ENCODE measurements around the gene NAPB.

NAPB gene

DNA sequence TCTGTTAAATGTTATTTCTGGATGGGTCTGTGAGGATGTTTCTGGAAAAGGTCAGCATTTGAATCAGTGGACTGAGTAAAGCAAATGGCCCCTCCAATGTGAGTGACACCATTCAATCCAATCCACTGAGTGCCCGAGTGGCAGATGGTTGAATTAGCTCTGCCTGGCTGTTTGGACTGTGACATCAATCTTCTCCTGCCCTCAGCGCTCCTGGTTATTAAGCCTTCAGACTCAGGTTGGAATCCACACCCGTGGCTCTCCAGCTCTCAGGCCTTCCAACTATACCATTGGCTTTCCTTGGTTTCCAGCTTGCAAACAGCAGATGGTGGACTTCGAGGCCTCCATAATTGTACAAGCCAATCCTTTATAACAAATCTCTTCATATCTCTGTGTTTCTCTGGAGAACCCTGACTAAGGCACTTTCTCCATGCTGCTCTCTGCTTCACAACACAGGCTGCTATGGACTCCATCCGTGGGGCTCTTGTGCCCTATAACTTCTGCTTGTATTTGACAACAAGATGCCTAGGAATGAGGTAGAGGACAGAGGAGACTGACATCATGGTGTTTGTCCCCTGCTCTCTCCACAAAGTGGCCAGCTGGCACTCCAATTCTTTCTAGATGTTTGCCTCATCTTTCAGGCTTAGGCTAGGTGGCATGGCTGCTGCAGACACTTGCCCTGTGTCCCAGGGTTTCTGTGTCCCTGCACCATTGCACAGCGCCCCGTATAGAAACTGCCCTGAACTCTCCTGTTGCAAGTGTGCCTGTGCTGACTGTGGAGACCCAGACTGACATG, 13.4 kb upstream of the NAPB start:
- Histone ChIP-seq H3K27me3 (ENCODE audit: insufficient read depth, low read length) (peaks cover 17% of the 10 kb centered on the region), H3K36me3 (ENCODE audit: insufficient read depth, low read length) (no peaks in the 10 kb centered on the region), H3K4me1 (ENCODE audit: insufficient read depth, low read length) (no peaks in the 10 kb centered on the region), H3K4me3 (ENCODE audit: low read length) (no peak overlapping the region), H3K9me3 (ENCODE audit: low read length) (no peaks in the 10 kb centered on the region), H2AFZ (ENCODE audit: low read depth, low read length) (no peak overlapping the region)

DNA sequence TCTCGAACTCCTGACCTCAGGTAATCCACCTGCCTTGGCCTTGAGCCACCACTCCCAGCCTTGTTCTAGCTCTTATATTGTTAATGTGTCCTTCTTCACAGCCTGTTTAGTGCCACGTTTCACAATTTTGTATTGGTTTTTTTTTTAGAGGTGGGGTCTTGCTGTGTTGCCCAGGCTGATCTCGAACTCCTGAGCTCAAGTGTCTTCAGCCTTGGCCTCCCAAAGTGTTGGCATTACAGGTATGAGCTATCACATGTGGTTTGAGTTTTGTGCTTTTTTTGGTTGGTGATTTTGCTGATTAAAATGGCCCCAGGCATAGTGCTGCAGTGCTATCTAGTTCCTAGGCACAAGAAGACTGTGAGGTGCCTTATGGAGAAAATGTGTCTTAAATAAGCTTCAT, 12.3 kb upstream of the NAPB start:
- Histone ChIP-seq H3K36me3 (ENCODE audit: insufficient read depth, low read length) (no peaks in the 10 kb centered on the region), H3K4me3 (ENCODE audit: low read length) (no peak overlapping the region), H3K4me1 (ENCODE audit: insufficient read depth, low read length) (no peaks in the 10 kb centered on the region), H3K27me3 (ENCODE audit: insufficient read depth, low read length) (peaks cover 17% of the 10 kb centered on the region), H2AFZ (ENCODE audit: low read depth, low read length) (no peak overlapping the region), H3K9me3 (ENCODE audit: low read length) (no peaks in the 10 kb centered on the region)

DNA sequence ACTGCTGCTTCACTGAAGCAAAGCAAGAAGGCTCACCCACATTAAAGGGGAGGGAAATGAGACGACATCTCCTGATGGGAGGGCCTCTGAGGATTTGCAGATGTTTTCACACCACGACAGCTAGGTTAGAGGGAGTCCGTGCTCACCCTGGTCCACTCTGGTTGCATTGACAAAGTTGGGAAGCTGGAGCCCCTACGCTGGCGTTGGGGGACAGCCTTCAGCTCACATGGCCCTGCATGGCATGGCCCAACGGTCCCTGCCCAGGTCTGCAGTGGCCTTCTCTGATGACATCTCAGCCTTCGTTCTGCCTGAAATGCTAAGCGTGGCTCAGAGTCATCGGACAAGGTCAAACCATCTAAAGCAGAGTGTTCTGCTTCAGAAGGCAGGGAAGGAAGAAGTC, 3.8 kb upstream of the NAPB start:
- H3K4me3 ChIP-seq (ENCODE audit: low read length) = no peak overlapping the region
- H3K27me3 ChIP-seq (ENCODE audit: insufficient read depth, low read length) = no peaks in the 10 kb centered on the region
- H2AFZ ChIP-seq (ENCODE audit: low read depth, low read length) = no peak overlapping the region
- peaks cover 7% of the 10 kb centered on the region for H3K4me1 ChIP-seq (ENCODE audit: insufficient read depth, low read length)
- H3K36me3 ChIP-seq (ENCODE audit: insufficient read depth, low read length) = no peaks in the 10 kb centered on the region
- H3K9me3 ChIP-seq (ENCODE audit: low read length) = no peaks in the 10 kb centered on the region

DNA sequence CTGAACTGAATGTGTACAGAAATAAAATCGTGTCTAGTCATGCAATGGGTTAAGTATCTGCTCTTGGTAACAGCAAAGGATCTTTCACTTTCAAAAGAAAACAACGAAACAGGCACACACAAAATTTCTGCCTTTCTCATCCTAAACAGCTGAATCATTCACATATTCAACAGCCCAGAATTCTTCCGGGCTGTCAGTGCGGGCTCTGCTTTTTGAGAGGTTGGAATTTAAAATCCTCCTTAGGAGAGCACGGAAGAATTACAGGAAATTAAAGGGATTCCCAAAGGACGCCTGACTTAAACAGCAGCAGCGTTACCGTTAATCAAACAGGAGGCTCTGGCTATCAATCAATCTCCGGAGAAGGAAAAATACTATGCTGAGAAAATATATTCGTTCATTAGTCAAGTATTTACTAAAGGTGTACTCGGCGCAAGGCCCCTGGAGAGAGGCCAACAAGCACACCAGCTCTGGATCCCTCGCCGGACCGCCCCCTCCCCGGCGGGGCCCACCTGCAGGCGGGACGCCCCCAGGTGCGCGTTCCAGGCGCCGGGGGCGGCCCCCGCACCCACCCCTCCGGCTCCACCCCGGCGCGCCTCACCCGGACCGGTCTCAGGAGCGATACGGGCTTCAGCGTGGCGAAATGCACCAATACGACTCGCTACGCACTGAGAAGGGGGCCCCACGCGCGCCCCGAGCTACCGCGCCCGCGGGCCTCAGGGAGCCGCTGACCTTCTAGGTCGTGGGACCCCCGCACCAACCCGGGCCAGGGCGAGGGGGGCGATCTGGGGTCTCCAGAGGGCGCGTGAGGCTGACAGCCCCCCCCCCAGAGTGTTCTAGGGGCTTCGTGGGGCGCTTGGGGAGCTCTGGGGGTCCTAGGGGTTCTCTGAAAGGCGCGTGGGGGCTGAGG, 1.0 kb downstream of the NAPB start:
- Histone ChIP-seq H3K4me3 (ENCODE audit: low read length) (peak overlapping the region; percentile 85), H2AFZ (ENCODE audit: low read depth, low read length) (peak overlapping the region; percentile 80), H3K36me3 (ENCODE audit: insufficient read depth, low read length) (no peaks in the 10 kb centered on the region), H3K9me3 (ENCODE audit: low read length) (no peaks in the 10 kb centered on the region), H3K4me1 (ENCODE audit: insufficient read depth, low read length) (peaks cover 16% of the 10 kb centered on the region), H3K27me3 (ENCODE audit: insufficient read depth, low read length) (no peaks in the 10 kb centered on the region)

DNA sequence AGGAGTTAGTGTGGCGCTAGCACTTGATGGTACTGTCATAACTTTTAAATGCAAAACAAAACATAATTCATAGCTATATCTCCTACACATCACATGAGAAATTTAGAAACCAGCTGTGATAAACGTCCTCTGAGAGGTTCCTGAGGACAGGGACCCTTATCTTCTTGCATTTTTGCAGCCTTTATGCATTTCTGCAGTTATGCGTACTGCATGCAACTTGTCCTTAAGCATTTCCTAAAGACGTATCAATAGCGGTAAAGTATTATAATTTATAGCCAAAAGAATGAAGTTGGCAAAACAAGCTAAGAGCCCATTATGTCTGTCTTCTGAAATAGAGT, 1.7 kb downstream of the NAPB start:
- Histone ChIP-seq H3K36me3 (ENCODE audit: insufficient read depth, low read length) (no peaks in the 10 kb centered on the region), H3K27me3 (ENCODE audit: insufficient read depth, low read length) (no peaks in the 10 kb centered on the region), H3K4me3 (ENCODE audit: low read length) (peak overlapping the region; percentile 85), H3K9me3 (ENCODE audit: low read length) (no peaks in the 10 kb centered on the region), H3K4me1 (ENCODE audit: insufficient read depth, low read length) (peaks cover 16% of the 10 kb centered on the region), H2AFZ (ENCODE audit: low read depth, low read length) (peak overlapping the region; percentile 80)

DNA sequence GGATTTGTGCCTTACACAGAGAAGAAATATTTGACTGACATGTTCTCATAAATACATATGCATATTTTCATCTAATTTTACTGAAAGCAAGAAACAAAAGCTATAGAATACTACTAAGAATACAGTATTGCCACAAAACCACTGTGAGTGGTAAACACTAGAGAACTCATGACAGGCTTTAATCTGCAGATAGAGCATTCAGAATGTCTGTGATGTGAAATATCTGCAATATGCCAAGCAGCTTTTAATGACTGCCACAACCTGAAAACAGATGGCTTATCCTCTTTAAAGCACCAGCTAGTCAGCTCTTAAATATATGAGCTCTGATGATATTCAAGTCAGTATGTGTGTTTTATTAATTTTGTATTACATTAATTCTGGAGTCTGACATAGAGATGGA, 3.4 kb downstream of the NAPB start:
- Histone ChIP-seq H3K27me3 (ENCODE audit: insufficient read depth, low read length) (no peaks in the 10 kb centered on the region), H3K4me1 (ENCODE audit: insufficient read depth, low read length) (peaks cover 16% of the 10 kb centered on the region), H3K4me3 (ENCODE audit: low read length) (no peak overlapping the region), H3K36me3 (ENCODE audit: insufficient read depth, low read length) (no peaks in the 10 kb centered on the region), H3K9me3 (ENCODE audit: low read length) (no peaks in the 10 kb centered on the region), H2AFZ (ENCODE audit: low read depth, low read length) (no peak overlapping the region)

DNA sequence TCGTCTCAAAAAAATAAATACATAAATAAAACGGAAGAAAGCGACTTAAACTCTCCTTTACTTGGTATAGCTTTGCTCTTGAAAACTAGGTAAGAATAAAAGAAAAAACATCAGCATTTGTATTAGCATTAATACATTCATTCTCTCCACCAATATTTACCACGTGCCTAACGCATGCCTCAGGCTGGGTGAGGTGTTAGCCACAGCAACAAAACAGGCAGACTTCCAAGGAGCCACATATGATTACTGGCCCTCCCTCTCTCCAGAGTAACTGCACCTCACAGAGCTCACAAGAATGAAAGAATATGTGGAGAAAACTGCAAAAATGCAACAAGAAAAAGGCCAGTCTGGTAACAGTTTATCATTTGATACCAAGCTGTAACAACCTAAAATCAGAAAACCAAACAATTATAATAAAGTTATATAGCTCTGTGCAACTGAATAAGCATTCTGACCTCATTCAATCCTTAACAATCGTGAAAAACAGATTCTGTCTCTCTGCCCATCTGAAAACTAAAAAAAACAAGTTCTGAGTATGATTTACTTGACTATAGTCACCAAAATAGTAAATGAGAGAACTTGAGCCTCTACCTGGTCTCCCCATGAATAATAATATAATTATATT, 5.2 kb downstream of the NAPB start:
- H3K4me3 ChIP-seq (ENCODE audit: low read length) = no peak overlapping the region
- no peaks in the 10 kb centered on the region for H3K27me3 ChIP-seq (ENCODE audit: insufficient read depth, low read length)
- H3K4me1 ChIP-seq (ENCODE audit: insufficient read depth, low read length) = peaks cover 14% of the 10 kb centered on the region
- no peak overlapping the region for H2AFZ ChIP-seq (ENCODE audit: low read depth, low read length)
- no peaks in the 10 kb centered on the region for H3K9me3 ChIP-seq (ENCODE audit: low read length)
- H3K36me3 ChIP-seq (ENCODE audit: insufficient read depth, low read length) = no peaks in the 10 kb centered on the region

DNA sequence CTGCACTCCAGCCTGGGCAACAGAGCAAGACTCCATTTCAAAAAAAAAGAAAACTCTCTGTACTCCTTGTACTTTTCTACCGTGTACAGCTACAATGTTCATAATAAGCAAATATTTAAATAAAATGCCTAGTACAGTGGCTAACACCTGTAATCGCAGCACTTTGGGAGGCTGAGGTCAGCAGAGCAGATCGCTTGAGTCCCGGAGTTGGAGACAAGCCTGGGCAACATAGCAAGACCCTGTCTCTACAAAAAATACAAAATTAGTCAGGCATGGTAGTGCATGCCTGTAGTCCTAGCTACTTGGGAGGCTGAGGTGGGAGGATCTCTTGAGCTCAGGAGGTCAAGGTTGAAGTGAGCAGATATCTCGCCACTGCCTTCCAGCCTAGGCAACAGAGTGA, 5.7 kb downstream of the NAPB start:
- Histone ChIP-seq H3K4me1 (ENCODE audit: insufficient read depth, low read length) (peaks cover 14% of the 10 kb centered on the region), H3K36me3 (ENCODE audit: insufficient read depth, low read length) (no peaks in the 10 kb centered on the region), H2AFZ (ENCODE audit: low read depth, low read length) (no peak overlapping the region), H3K27me3 (ENCODE audit: insufficient read depth, low read length) (no peaks in the 10 kb centered on the region), H3K4me3 (ENCODE audit: low read length) (no peak overlapping the region), H3K9me3 (ENCODE audit: low read length) (no peaks in the 10 kb centered on the region)

DNA sequence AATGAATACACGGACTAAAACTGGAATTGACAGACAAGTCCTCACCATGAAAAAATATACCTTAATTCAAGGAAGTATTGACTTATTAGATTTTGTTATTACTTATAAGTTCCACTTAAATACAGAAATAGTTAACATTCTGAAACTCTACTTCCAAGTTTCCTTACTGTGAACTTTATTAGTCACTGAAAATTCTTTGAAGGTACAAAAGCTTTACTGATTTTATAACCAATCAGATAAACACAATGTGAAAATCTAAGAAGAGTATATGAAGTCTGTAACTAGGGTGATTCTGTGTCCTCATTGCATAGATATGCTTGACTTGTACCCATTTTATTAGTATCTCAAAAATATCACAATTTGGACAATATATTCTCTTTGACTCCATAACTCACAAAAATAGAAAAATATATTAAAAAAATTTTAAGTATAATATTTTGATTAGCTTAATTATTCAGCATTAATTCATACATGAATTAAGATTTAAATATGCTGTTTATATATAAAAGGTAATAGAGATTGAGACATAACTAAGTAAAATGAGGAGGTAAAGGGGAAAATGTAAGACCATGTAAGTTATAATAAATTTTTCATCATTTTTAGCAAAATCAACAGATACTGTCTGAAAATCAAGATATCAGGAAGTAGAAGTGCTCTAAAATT, 6.6 kb downstream of the NAPB start:
- Histone ChIP-seq H3K9me3 (ENCODE audit: low read length) (no peaks in the 10 kb centered on the region), H3K4me3 (ENCODE audit: low read length) (no peak overlapping the region), H2AFZ (ENCODE audit: low read depth, low read length) (no peak overlapping the region), H3K27me3 (ENCODE audit: insufficient read depth, low read length) (no peaks in the 10 kb centered on the region), H3K36me3 (ENCODE audit: insufficient read depth, low read length) (no peaks in the 10 kb centered on the region), H3K4me1 (ENCODE audit: insufficient read depth, low read length) (peaks cover 7% of the 10 kb centered on the region)

DNA sequence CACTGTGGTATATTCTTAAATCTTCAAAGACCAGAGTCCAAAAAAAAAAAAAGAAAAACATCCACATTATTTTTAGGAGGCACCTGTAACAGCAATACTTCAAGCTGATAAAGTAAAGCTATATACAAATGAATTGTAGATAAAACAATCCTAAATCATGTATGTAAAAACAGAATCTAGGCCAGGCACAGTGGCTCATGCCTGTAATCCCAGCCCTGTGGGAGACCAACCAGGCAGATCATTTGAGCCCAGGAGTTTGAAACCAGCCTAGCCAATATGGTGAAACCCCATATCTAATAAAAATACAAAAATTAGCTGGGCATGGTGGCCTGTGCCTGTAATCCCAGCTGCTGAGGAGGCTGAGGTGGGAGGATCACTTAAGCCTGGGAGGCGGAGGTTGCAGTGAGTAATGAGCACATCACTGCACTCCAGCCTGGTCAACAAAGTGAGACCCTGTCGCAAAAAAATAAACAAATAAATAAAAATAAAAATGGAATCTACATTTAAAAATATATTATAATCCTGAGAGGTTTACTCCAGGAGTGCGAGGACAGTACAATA, 7.3 kb downstream of the NAPB start:
- Histone ChIP-seq H3K4me3 (ENCODE audit: low read length) (no peak overlapping the region), H3K36me3 (ENCODE audit: insufficient read depth, low read length) (no peaks in the 10 kb centered on the region), H3K27me3 (ENCODE audit: insufficient read depth, low read length) (no peaks in the 10 kb centered on the region), H3K4me1 (ENCODE audit: insufficient read depth, low read length) (peaks cover 2% of the 10 kb centered on the region), H2AFZ (ENCODE audit: low read depth, low read length) (no peak overlapping the region), H3K9me3 (ENCODE audit: low read length) (no peaks in the 10 kb centered on the region)

DNA sequence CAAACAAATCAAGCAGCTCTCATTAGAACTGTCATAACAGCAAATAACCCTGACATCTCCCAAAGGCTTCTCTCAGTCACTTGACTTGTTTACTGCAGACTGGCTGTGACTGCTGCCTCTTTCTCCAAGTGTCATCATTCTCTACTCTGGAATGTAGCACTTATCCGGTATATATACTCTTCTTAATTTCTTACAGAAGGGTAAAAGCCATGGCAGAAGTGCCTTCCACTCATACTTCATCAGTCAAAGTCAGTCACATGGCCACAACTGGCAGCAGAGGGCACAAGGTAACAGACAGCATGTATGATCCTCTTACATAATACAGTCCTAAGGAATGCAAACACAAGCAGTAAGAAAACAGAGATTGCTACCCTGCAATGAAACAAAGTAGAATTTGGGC, 9.3 kb downstream of the NAPB start:
- no peaks in the 10 kb centered on the region for H3K27me3 ChIP-seq (ENCODE audit: insufficient read depth, low read length)
- no peak overlapping the region for H2AFZ ChIP-seq (ENCODE audit: low read depth, low read length)
- no peaks in the 10 kb centered on the region for H3K9me3 ChIP-seq (ENCODE audit: low read length)
- H3K36me3 ChIP-seq (ENCODE audit: insufficient read depth, low read length) = no peaks in the 10 kb centered on the region
- no peak overlapping the region for H3K4me3 ChIP-seq (ENCODE audit: low read length)
- H3K4me1 ChIP-seq (ENCODE audit: insufficient read depth, low read length) = peaks cover 2% of the 10 kb centered on the region

DNA sequence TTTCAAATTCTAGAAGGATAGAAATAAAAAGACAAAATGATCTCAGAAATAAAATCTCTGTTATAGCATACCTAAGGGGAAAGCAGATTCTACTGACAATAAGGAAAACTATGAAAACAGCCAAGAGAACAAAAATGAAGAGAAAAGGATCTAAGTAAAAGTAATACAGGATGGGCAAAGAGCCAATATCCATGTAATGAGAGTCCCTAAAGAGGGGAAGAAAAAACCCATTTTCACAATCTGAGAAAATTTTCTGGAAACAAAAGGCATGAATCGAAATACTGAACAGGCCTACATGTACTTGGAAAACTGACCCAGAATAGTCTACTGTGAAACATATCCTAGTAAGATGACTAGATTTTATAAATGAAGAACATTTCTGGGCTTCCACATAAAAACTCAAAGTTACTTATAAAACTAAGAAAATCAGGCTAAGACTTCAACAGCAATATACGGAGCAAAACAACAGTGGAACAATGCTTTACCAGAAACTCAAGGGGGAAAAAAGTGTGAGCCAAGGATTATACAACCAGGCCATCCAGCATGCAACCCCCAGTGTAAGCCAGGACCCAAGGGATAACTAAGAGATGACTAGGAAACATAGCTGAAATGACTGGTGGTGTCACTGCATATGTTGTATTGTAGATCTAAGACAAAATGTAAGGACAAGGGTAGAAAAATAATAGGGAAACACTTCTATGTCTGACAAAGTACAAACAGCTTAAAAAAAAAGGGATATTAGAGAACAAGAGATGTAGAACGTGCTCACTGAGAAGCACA, 10.2 kb downstream of the NAPB start:
- H2AFZ ChIP-seq (ENCODE audit: low read depth, low read length) = no peak overlapping the region
- H3K36me3 ChIP-seq (ENCODE audit: insufficient read depth, low read length) = no peaks in the 10 kb centered on the region
- H3K4me3 ChIP-seq (ENCODE audit: low read length) = no peak overlapping the region
- H3K27me3 ChIP-seq (ENCODE audit: insufficient read depth, low read length) = no peaks in the 10 kb centered on the region
- H3K4me1 ChIP-seq (ENCODE audit: insufficient read depth, low read length) = peaks cover 2% of the 10 kb centered on the region
- no peaks in the 10 kb centered on the region for H3K9me3 ChIP-seq (ENCODE audit: low read length)

All from neuron (in vitro differentiated cells).